22Rv1 (cell line): ENCODE results near the gene PTPRA.

Experiments used
- CTCF ChIP-seq: fragments of 450-650 bp; IDR thresholded peaks from 2 replicates; pipeline ENCODE4 v1.5.1; 2017; ENCODE audit warnings: mild to moderate bottlenecking
- ZFX ChIP-seq: fragments of 450-650 bp; IDR thresholded peaks from 2 replicates; pipeline ENCODE4 v1.6.1; 2017; ENCODE audit warnings: antibody characterized with exemption, borderline replicate concordance

GRCh38 chr20:3044336-3044965 is 171.2 kb downstream of the PTPRA start:
- no peak for TF ChIP-seq CTCF
- TF ChIP-seq ZFX, result no peak
